HCT116 (cell line): ENCODE measurements around the gene EXOC4. TPM values are rescaled to one million over a fixed set of nuclear protein-coding genes. Genes with fewer than 3 reads are reported as not detected.

Experiments
- ATAC-seq: fragments of 200-7000 bp; cut with Tn5 transposase; 2 replicates; pipeline ENCODE4 v1.9.1; 2020; ENCODE audit warnings: mild to moderate bottlenecking, moderate library complexity
- BruUV-seq: library from RNA; stranded (reverse); fragments of 400-500 nt; replicated peaks from 2 replicates; lab custom pipeline; 2021; lab: Mats Ljungman, UMichigan
- CTCF ChIA-PET: fragments of 300-600 bp; sonication (Branson Sonifier 250); formaldehyde crosslinking; loops from one replicate; lab custom pipeline; 2021; ENCODE audit warnings: antibody characterized with exemption; lab: Charles Lee
- POLR2A ChIA-PET: fragments of 300-600, 350-600 bp; sonication (Branson Sonifier 250); formaldehyde crosslinking; loops from one replicate; lab custom pipeline; 2021; ENCODE audit warnings: antibody characterized with exemption; lab: Charles Lee
- RAD21 ChIA-PET, 2 experiments: fragments of 300-600 bp; sonication (Branson Sonifier 250); formaldehyde crosslinking; loops; one replicate each; lab custom pipeline; 2023; ENCODE audit warnings: low total read pairs in 2 of 2; ENCODE audit not compliant: uncharacterized antibody in 2 of 2, unreplicated experiment in 2 of 2, low non-redundant PET in 1 of 2; lab: Charles Lee
- DNase-seq: peaks from one replicate; pipeline ENCODE4 v3.0.0-alpha.2; 2010; ENCODE audit warnings: low read depth, low spot score
- H2AFZ ChIP-seq: fragments of 200-600 bp; shearing (Covaris generic), sonication (generic); 2 replicates; pipeline ENCODE4 v1.6.1; 2017; ENCODE audit warnings: low read depth, mixed run types, mixed read lengths, antibody characterized with exemption, low read length; ENCODE audit not compliant: poor library complexity, severe bottlenecking
- H3K27ac ChIP-seq: 2 replicates; pipeline ENCODE4 v1.5.1; 2012; ENCODE audit warnings: low read depth, low read length
- H3K27me3 ChIP-seq: fragments of 200-600 bp; sonication (generic); 2 replicates; pipeline ENCODE4 v1.6.1; 2016; ENCODE audit warnings: mixed run types, low read length, mixed read lengths; ENCODE audit not compliant: insufficient read depth
- H3K36me3 ChIP-seq, 2 experiments: fragments of 200-500 bp in 1 of 2; fragments of 200-600 bp in 1 of 2; sonication (Bioruptor generic) in 1 of 2; sonication (generic) in 1 of 2; 2 replicates each; pipeline versions ENCODE4 v1.5.1 to v1.6.1; 2014 to 2016; ENCODE audit warnings: low read length in 2 of 2, inconsistent platforms in 1 of 2, mixed read lengths in 1 of 2, mixed run types in 1 of 2; ENCODE audit not compliant: insufficient read depth in 2 of 2, control insufficient read depth in 1 of 2
- H3K4me1 ChIP-seq, 2 experiments: fragments of 200-600 bp in 1 of 2; sonication (generic) in 1 of 2; 2 replicates each; pipeline versions ENCODE4 v1.5.1 to v1.6.1; 2012 to 2017; ENCODE audit warnings: low read length in 2 of 2, inconsistent platforms in 1 of 2, mild to moderate bottlenecking in 1 of 2, mixed read lengths in 1 of 2, mixed run types in 1 of 2, moderate library complexity in 1 of 2; ENCODE audit not compliant: insufficient read depth in 2 of 2, control insufficient read depth in 1 of 2
- H3K4me2 ChIP-seq: fragments of 200-600 bp; sonication (generic); 2 replicates; pipeline ENCODE4 v1.6.1; 2017; ENCODE audit warnings: mixed run types, low read length, mixed read lengths
- H3K4me3 ChIP-seq, 2 experiments: fragments of 200-600 bp in 1 of 2; sonication (generic) in 1 of 2; replicated peaks in 1 of 2; 2 replicates each; pipeline ENCODE4 v1.5.1; 2011 to 2016; ENCODE audit warnings: low read length in 2 of 2, control low read depth in 1 of 2, low read depth in 1 of 2, mild to moderate bottlenecking in 1 of 2, mixed read lengths in 1 of 2, mixed run types in 1 of 2
- H3K79me2 ChIP-seq: fragments of 200-600 bp; sonication (generic); 2 replicates; pipeline ENCODE4 v1.6.1; 2017; ENCODE audit warnings: mild to moderate bottlenecking, mixed run types, low read length, moderate library complexity, mixed read lengths; ENCODE audit not compliant: insufficient read depth
- H3K9ac ChIP-seq: fragments of 200-600 bp; sonication (generic); 2 replicates; pipeline ENCODE4 v1.6.1; 2016; ENCODE audit warnings: low read length, mixed read lengths
- H3K9me2 ChIP-seq: fragments of 200-600 bp; sonication (generic), shearing (Covaris generic); 2 replicates; pipeline ENCODE4 v1.6.1; 2017; ENCODE audit warnings: mixed run types, mild to moderate bottlenecking, moderate library complexity; ENCODE audit not compliant: insufficient read depth
- H3K9me3 ChIP-seq, 2 experiments: fragments of 200-500 bp in 1 of 2; fragments of 200-600 bp in 1 of 2; sonication (Bioruptor generic) in 1 of 2; sonication (generic) in 1 of 2; 2 replicates each; pipeline ENCODE4 v1.6.1; 2014 to 2017; ENCODE audit warnings: low read length in 2 of 2, mixed read lengths in 2 of 2, inconsistent platforms in 1 of 2, low read depth in 1 of 2, mild to moderate bottlenecking in 1 of 2, mixed run types in 1 of 2, moderate library complexity in 1 of 2; ENCODE audit not compliant: control insufficient read depth in 1 of 2, insufficient read depth in 1 of 2
- H4K20me1 ChIP-seq: fragments of 200-600 bp; sonication (generic), shearing (Covaris generic); 2 replicates; pipeline ENCODE4 v1.6.1; 2017; ENCODE audit warnings: mixed run types, mild to moderate bottlenecking, moderate library complexity; ENCODE audit not compliant: insufficient read depth
- CBX3 ChIP-seq: IDR thresholded peaks from 2 replicates; pipeline ENCODE4 v1.6.1; 2012; ENCODE audit warnings: low read depth
- CEBPB ChIP-seq: IDR thresholded peaks from 2 replicates; pipeline ENCODE4 v1.6.1; 2012; ENCODE audit warnings: low read depth
- EGR1 ChIP-seq: IDR thresholded peaks from 2 replicates; pipeline ENCODE4 v1.6.1; 2012; ENCODE audit warnings: low read depth
- ELF1 ChIP-seq: IDR thresholded peaks from 2 replicates; pipeline ENCODE4 v1.6.1; 2012; ENCODE audit warnings: low read depth, borderline replicate concordance
- FOSL1 ChIP-seq: IDR thresholded peaks from 2 replicates; pipeline ENCODE4 v1.6.1; 2012; ENCODE audit warnings: low read depth
- MAX ChIP-seq: IDR thresholded peaks from 2 replicates; pipeline ENCODE4 v1.6.1; 2012
- POLR2A ChIP-seq: IDR thresholded peaks from 2 replicates; pipeline ENCODE4 v1.7.0; 2011; ENCODE audit warnings: borderline replicate concordance; ENCODE audit not compliant: insufficient read depth, insufficient read length; ENCODE audit errors: extremely low read depth
- POLR2AphosphoS5 ChIP-seq: IDR thresholded peaks from 2 replicates; pipeline ENCODE4 v1.6.1; 2011; ENCODE audit warnings: mild to moderate bottlenecking, low read depth, low read length, moderate library complexity
- SIN3A ChIP-seq: IDR thresholded peaks from 2 replicates; pipeline ENCODE4 v1.6.1; 2012; ENCODE audit warnings: low read depth
- SRF ChIP-seq: IDR thresholded peaks from 2 replicates; pipeline ENCODE4 v1.6.1; 2012; ENCODE audit warnings: low read depth
- ZBTB33 ChIP-seq: IDR thresholded peaks from 2 replicates; pipeline ENCODE4 v1.6.1; 2011; ENCODE audit warnings: mild to moderate bottlenecking, low read length, moderate library complexity; ENCODE audit not compliant: insufficient replicate concordance; ENCODE audit errors: extremely low read depth
- intact Hi-C: fragments of 100-400 bp; cut with micrococcal nuclease; formaldehyde crosslinking; loops from 2 replicates; pipeline ENCODE4 v1.10.0; 2022
- total RNA-seq: library from RNA; stranded (reverse); gene quantifications from one replicate; pipeline ENCODE4 v1.2.1, GENCODE V29; 2021; ENCODE audit not compliant: unreplicated experiment

Gene EXOC4
- total RNA-seq, 1 experiment from 2014 or later: 40.3 TPM

DNA sequence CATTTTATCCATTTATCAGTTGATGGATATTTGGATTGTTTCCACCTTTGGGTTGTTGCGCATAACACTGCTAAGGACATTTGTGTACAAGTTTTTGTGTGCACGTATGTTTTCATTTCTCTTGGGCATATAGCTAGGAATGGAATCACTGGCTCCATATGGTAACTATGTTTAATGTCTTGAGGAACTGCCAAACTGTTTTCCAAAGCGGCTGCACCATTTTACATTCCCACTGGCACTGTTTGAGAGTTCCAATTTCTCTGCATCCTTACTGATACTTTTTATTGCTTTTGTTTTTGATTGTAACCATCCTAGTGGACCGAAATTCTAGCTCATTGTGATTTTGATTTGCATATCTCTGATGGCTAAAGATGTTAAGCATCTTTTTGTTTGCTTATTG, 118.7 kb downstream of the EXOC4 start:
- ChIA-PET CTCF (no interaction called here), RAD21 (no interaction called here)
- H4K20me1 ChIP-seq: no peaks in the 10 kb centered on the region; the same call in 1 of the 2 replicates

More for the DNA sequence above, 118.7 kb downstream of the EXOC4 start:
- no peak overlapping the region for H2AFZ ChIP-seq
- intact Hi-C loops: no loop called here
- no peaks in the 10 kb centered on the region for H3K79me2 ChIP-seq
- no peak for TF ChIP-seq MAX
- TF ChIP-seq POLR2A: no peak
- TF ChIP-seq POLR2AphosphoS5: no peak
- TF ChIP-seq ELF1: no peak
- TF ChIP-seq CEBPB: no peak
- TF ChIP-seq CBX3: no peak
- no peak for TF ChIP-seq FOSL1
- TF ChIP-seq SRF: no peak
- TF ChIP-seq ZBTB33: no peak
- TF ChIP-seq EGR1: no peak
- TF ChIP-seq SIN3A: no peak
- no peak overlapping the region for H3K4me2 ChIP-seq
- ATAC-seq (no peak), DNase-seq (no peak)
- no peaks in the 10 kb centered on the region for H3K27me3 ChIP-seq
- no peaks in the 10 kb centered on the region for H3K36me3 ChIP-seq
- POLR2A ChIA-PET: no interaction called here
- H3K9ac ChIP-seq: no peak overlapping the region
- H3K4me1 ChIP-seq: no peaks in the 10 kb centered on the region
- no peak overlapping the region for H3K4me3 ChIP-seq
- BruUV-seq: no TSS peak
- no peak overlapping the region for H3K27ac ChIP-seq
- H3K9me2 ChIP-seq: no peaks in the 10 kb centered on the region
- no peaks in the 10 kb centered on the region for H3K9me3 ChIP-seq
